ENCODE results near the gene LIPC.

Gene LIPC

DNA sequence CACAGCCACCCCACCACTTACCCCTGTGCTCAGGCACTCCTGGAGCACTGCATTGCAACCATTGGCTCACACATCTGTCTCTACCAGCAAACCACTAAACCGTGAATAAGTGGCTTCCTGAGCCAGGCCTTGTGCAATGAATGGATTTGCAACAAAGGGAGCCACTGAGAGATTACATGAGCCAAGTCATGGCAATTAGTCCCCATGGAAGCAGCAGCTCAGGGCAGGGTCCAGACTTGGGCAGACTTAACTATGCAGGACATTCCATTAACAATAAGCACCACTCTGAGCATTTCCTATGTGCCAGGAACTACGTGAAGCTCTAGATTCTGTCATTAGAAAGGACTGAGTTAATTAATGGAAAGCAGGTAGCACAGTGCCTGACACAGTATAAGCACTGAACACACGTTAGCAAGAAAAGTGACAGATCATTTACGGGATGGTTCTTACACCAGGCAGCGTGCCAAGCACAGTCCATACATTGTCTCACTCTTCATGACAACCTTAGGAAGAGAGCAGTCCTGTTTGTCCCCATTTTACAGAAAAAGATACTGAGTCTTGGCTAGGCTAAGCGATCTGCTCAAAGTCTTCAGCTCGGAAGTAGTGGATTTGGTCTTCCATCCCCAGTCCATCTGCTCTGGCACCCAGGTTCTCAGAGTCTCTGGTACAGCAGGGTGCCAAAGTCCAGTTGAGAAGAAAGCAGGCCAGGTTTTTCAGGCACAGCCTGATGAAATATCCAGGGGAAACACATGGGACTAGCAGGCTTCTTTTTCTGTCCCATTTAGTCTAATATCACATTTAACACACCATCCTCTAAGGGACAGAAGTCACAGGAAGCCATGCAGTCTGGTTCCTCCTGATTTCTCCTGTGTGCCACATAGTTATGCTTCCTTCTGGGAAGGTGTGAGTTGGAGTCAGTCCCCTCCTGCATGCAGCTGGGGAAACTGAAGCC lies 44.1 kb downstream of the LIPC start:
- no peak for DNase-seq (ENCODE audit: low spot score)

- DNase-seq (ENCODE audit: low spot score) = no peak
Observed at GRCh38 chr15:58476525-58477162, 44.9 kb downstream of the LIPC start.

DNA sequence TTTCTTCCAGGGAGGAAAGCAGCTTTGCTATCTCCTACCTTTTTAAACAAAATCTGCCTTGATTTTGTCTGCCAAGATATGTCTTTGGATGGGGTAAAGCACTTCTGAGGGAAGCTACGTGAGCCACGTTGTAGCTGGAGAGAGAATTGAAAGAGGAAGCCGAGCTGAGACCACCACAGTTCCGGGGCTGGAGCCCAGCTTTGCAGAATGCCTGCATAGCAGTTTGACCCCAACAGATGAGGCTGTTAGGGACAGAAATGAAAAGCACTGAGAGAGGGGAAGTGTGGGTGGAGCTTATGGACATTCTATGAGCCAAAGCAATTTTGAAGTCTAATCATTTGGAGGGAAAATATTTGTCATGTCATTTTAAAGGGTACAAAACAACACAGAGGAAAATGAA lies 45.4 kb downstream of the LIPC start:
- no peak for DNase-seq (ENCODE audit: low spot score)

GRCh38 chr15:58478035-58478434 lies 46.2 kb downstream of the LIPC start:
- DNase-seq (ENCODE audit: low spot score) = no peak

DNA sequence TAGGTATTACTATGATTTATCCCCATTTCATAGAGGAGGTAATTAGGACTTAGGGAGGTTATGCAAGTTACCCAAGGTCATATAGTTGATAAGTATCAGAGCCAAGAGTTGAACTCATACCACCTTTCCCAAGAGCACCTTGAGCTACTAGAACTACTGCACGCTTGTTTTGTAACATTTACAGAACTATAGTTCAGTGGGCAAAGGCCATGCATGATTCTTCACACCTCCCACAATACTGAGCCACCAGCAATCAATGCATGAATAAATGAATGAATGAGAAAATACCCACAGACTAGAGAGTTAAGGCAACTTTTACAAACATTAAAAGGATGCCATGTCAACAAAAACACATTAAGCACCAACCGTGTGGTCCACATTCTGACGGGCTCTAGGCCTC lies 46.8 kb downstream of the LIPC start:
- DNase-seq (ENCODE audit: low spot score) = no peak

- DNase-seq (ENCODE audit: low spot score) = no peak
Observed at GRCh38 chr15:58479941-58480340, 48.1 kb downstream of the LIPC start.

DNA sequence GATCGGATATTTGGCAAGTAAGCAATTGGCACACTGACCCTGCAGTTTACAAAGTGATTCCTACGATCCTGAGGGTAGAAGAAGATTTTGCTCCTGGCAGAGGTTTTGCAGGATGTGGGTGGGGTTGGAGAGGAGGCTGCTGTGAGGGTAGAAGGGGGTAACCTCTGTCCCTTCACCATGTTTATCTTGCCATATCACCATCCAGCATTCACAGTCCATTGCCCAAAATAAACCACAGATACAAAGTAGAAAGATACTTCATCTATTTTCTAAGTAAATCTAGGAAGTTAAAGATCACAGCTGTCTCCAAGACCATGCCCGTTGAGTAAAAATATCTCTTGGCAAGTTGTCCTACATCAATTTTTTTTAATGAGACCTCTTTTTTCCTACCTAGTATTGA lies 51.6 kb downstream of the LIPC start:
- DNase-seq (ENCODE audit: low spot score) = no peak

DNA sequence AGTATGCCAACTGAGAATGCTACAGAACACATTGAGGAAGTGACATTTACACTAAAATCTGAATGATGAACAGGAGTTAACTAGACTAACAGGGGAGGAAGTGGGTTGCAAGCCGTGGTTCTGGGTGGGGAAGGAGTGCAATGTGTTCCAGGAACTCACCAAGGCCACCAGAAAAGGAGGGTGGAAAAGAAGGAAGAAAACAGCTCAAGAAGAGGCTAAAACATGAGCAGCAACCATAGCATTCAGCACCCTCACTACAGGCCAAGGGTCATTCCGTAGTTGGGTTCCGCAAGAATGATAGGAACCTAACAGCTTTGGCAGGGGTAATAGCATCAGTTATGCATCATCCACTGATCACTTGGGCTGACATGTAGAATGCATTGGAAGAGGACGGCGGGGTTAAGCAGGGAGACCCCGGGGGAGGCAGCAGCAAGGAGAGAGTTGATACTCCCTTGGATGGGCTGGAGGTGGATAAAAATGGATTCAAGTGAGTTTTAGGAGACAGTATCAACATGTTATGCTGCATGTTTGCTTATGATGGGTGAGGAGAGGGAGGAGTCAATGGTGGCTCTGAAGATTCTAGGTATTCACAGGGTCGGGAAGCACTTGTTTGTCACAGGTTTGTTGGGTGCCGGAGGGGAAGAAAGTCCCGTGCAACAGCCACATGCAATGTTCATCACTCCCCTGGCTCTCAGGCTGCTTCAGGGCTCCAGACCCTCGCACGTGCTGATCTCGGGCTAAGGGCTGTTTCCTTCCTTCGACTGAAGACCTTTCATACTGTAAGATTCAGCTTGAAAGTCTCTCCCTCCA lies 53.2 kb downstream of the LIPC start:
- DNase-seq (ENCODE audit: low spot score) = no peak

- DNase-seq (ENCODE audit: low spot score) = no peak
Observed at GRCh38 chr15:58486062-58486461, 54.3 kb downstream of the LIPC start.

DNA sequence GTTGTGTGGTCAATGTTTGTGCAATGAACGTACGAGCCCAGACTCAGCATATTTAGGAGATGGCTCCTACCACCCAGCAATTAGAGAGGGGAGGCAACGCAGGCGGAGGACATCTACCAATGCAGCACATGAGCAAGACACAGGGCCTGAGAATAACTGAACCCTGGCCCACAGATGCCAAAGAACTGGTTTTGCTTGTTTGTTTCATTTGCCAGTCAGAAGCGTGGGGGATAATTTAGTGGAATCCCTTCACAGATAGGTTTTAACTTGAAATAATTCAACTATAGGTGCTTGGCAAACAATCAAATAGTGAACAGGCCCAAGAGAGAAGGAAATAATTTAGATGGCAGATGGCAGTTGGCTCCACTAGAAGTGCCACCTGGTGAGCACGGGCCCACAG lies 54.8 kb downstream of the LIPC start:
- DNase-seq (ENCODE audit: low spot score) = no peak

- DNase-seq (ENCODE audit: low spot score) = no peak
Observed at GRCh38 chr15:58487041-58487723, 55.4 kb downstream of the LIPC start.

DNA sequence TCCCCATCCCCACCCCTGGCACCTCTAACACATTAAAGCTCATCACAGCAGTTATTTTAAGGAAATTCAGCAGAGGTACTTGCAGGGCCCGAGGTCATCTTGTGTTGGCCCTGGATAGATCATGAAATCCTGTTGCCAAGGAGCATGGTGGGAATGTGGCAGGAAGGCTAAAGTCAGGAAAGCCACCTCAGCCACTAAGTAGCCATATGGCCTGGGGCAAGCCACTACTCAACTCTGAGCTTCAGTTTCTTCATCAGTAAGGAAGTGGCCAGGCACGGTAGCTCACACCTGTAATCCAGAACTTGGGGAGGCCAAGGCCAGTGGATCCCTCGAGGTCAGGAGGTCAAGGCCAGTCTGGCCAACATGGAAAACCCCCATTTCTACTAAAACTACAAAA lies 55.9 kb downstream of the LIPC start:
- no peak for DNase-seq (ENCODE audit: low spot score)

GRCh38 chr15:58489289-58490085 lies 57.7 kb downstream of the LIPC start:
- no peak for DNase-seq (ENCODE audit: low spot score)

- peak; percentile 72 for DNase-seq (ENCODE audit: low spot score)
Observed at GRCh38 chr15:58490086-58490887, 58.5 kb downstream of the LIPC start.

GRCh38 chr15:58490888-58491473 lies 59.2 kb downstream of the LIPC start:
- no peak for DNase-seq (ENCODE audit: low spot score)

DNA sequence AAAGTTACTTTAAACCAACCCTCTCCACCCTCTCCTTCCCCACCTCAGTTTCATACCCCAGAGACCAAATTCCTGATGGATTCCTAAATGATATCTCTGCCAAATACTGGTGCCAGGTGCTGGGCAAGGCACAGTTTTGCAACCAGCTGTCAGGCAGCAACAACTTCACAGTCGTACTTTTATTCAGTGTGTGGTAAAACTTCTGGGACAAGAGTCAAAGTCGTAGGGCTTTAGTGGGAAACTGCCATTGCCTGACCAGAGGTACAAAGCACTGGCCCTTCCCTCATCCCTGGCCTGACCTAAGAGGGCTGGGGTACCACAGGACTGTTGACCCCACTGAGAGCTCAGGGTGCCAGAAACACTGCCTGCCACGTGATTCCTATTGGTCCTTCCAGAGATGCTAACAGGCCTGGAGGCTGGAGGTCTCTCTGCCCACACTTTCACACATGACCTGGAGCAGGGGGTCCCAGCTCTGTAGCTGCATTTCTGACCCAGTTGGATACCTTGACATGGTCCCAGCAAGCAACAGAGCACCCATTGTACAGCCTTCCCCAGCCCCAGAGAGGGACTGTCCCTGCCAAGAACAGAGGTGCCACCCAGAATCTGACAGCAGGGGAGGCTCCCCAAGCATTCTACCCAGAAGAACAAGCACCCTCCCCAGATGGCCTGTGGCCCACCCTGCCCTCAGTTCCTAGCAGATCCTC lies 59.9 kb downstream of the LIPC start:
- DNase-seq (ENCODE audit: low spot score) = no peak

DNA sequence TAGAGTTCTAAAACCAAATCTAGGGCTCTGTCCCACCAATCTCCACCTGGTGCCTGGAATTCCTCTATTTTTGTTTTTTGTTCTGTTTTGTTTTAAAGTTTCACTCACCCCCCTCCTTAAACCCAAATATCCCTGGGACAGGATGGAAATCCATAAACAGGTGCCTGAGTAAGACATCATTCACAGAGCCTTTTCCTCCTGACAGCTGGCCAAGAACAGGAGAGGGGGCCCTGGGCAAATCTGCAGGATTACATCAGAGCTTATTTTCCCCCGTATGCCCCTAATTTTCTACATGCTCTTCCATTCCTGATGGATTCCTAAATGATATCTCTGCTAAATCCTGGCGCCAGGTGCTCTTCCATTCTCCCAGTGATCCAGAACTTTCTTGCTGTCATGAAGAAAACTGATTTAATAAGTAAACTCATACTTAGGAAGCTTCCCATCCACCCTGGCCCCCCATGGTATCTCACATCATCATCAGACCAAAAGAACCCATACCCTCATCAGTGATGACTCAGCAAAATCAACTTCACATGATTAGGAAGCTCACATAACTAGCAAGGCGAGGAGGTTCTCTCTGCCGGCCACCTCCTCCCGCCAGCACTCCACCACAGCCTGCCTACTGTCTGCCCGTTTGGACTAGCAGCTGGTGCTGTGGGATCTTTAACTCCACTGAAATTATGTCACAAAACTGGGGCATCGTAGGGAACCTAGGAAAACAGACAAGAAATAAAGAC lies 61.0 kb downstream of the LIPC start:
- peak; percentile 53 for DNase-seq (ENCODE audit: low spot score)

- no peak for DNase-seq (ENCODE audit: low spot score)
Observed at GRCh38 chr15:58494567-58494966, 62.8 kb downstream of the LIPC start.
